ENCODE results near the gene ATG101. TPM values are rescaled to one million over a fixed set of nuclear protein-coding genes. Genes with fewer than 3 reads are reported as not detected.

The ATG101 gene
- total and polyA plus RNA-seq, 9 donors = 13.6 to 48.7 (median 28.5) TPM

DNA sequence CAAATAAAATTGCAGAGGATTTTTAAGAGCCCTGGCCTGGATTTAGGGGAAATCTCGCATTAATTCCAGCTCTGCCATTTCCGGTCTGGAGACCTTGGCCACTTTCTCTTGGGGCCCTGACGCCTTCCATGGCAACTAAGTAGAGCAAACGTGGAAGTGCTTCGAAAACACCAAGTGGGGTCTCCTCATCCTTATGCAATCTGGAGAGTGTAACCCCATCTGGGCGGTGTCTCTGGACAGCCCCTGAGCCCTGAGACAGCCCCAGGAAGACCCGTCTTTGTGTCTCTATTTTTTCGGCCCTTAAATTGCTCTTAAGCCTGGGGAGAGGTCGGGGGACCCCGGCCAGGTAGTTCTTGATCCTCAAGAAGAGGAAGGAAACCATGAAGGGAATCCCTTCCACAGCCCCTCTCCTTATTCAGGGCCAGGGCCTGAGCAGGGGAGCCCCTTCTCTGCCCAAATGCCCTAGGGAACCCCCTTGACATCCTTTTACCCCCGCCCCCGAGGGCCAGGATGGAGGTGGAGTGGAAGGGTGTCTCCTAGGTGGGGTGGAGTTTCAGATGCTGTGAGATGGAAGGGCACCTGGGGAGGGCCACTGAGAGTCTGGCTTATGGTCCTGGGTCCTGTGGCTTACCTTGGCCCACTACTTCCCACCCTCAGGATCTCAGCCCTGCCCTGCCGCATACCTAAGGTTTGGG lies 36.2 kb upstream of the ATG101 start:
- H3K9me3 ChIP-seq = no peaks in the 10 kb centered on the region
- TF ChIP-seq POLR2A (IDR thresholded peaks at IDR 0.05) = no peak
- TF ChIP-seq, protein P1, sequence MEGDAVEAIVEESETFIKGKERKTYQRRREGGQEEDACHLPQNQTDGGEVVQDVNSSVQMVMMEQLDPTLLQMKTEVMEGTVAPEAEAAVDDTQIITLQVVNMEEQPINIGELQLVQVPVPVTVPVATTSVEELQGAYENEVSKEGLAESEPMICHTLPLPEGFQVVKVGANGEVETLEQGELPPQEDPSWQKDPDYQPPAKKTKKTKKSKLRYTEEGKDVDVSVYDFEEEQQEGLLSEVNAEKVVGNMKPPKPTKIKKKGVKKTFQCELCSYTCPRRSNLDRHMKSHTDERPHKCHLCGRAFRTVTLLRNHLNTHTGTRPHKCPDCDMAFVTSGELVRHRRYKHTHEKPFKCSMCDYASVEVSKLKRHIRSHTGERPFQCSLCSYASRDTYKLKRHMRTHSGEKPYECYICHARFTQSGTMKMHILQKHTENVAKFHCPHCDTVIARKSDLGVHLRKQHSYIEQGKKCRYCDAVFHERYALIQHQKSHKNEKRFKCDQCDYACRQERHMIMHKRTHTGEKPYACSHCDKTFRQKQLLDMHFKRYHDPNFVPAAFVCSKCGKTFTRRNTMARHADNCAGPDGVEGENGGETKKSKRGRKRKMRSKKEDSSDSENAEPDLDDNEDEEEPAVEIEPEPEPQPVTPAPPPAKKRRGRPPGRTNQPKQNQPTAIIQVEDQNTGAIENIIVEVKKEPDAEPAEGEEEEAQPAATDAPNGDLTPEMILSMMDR (IDR thresholded peaks at IDR 0.05) = no peak
- TF ChIP-seq EP300 (IDR thresholded peaks at IDR 0.05) = no peak
- peak in 2 of 5 donors; percentile 50 to 57 for DNase-seq
- peak overlapping the region; percentile 88 to 91 for H3K27ac ChIP-seq
- intact Hi-C loops (cut with DNase I) = loop anchor here in 1 of 4 donors (2.0 kb wide), 1 partner anchor 17 kb away; the partner anchor contains the start of gene NR4A1
- H3K4me3 ChIP-seq = peak overlapping the region; percentile 27
- WGBS, 3 donors = 67 to 75% (median 72%) methylated on average over 13 of the region's 13 CpGs
- no peaks in the 10 kb centered on the region for H3K36me3 ChIP-seq
- no peaks in the 10 kb centered on the region for H3K27me3 ChIP-seq
- peaks cover 2% of the 10 kb centered on the region for H3K4me1 ChIP-seq (ENCODE audit: insufficient read depth)

DNA sequence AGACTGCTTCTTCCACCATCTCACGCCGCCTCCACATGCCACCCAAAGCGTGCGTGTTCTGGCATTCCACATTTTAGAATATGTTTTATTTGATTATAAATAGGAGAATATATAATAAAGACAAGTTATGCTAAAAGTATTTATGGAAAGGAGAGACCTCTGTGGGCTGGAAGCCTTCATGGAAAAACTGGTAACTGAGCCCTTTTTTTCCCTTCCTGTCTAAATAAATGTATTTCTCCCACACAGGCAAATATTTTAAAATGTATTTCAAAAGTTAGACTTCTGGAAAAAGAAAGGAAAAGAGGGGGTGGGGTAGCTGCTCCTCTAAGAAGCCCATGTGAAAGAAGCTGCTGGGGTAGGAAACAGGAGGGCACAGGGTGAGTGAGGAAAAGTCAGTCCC lies 34.6 kb upstream of the ATG101 start:
- intact Hi-C loops (cut with DNase I) = loop anchor here in 1 of 4 donors (5.0 kb wide), 1 partner anchor 1008 kb away; the partner anchor contains the start of gene SLC11A2
- DNase-seq = no peak
- TF ChIP-seq, protein P1 (IDR thresholded peaks at IDR 0.05) = no peak
- TF ChIP-seq EP300 (IDR thresholded peaks at IDR 0.05) (no peak), POLR2A (IDR thresholded peaks at IDR 0.05) (no peak)
- Histone ChIP-seq H3K36me3 (no peaks in the 10 kb centered on the region), H3K27ac (no peak overlapping the region), H3K4me1 (ENCODE audit: insufficient read depth) (peaks cover 2% of the 10 kb centered on the region), H3K9me3 (no peaks in the 10 kb centered on the region), H3K4me3 (no peak overlapping the region), H3K27me3 (no peaks in the 10 kb centered on the region)
- WGBS, 3 donors = 67 to 77% (median 69%) methylated on average over 4 of the region's 4 CpGs

DNA sequence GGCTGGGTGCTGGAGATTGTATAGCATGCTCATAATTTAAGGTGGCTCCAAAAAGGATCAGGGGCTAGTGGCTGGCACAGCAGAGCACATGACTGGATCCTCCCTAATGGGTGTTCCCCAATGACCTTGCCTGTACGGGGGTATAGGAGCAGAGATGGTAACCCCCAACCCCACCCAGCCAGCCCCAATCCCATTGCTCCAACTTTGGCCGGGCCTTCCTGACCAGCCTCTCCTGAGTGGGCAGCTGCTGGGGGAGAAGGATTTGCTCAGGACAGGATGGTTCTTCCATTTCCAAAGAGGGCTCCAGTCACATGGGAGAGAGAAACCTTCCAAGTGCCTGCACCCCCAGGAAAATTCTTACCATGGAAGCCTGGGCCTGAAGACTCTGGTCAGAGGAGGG lies 33.9 kb upstream of the ATG101 start:
- DNase-seq = peak in 2 of 5 donors; percentile 40 to 46
- no peak overlapping the region for H3K4me3 ChIP-seq
- TF ChIP-seq, protein P1 (IDR thresholded peaks at IDR 0.05) = no peak
- TF ChIP-seq POLR2A (IDR thresholded peaks at IDR 0.05) = peak; percentile 9
- TF ChIP-seq EP300 (IDR thresholded peaks at IDR 0.05) = no peak
- no peaks in the 10 kb centered on the region for H3K9me3 ChIP-seq
- H3K4me1 ChIP-seq (ENCODE audit: insufficient read depth) = peaks cover 2% of the 10 kb centered on the region
- WGBS, 3 donors = 50 to 75% (median 64%) methylated on average over 2 of the region's 2 CpGs
- no peaks in the 10 kb centered on the region for H3K27me3 ChIP-seq
- peak overlapping the region; percentile 69 to 94 for H3K27ac ChIP-seq
- H3K36me3 ChIP-seq = no peaks in the 10 kb centered on the region
- intact Hi-C loops (cut with DNase I) = loop anchor here in 1 of 4 donors (5.0 kb wide), 1 partner anchor 1009 kb away; the partner anchor contains the start of gene SLC11A2

DNA sequence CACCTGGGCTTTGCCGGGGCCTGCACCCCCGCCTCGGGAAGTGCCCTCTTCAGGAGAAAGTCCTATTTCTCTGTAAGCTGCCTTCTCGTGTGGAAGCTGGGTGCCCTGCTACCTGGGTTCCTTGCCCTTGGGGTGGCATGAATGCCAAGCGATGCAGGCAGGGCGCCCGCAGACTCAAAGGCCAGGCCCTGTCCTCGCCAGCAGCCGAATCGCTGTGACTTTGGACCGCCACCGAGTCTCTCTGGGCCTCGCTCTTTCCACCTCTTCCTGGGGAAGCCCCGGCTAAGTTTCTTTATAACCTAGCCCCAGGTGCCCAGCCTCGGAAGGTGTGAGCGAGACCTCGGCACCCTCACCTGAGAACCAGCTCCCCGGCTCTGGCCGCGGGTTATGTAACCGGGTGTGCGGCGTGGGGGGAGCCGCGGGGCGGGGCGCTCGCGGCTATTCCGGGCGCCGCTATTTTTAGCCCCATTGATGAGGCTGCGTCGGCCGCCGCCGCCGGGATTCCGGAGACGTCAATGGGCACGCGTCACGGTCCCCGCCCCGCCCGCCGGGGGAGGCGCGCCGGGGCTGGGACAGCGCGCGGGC lies 33.1 kb upstream of the ATG101 start:
- Histone ChIP-seq H3K27me3 (no peaks in the 10 kb centered on the region), H3K4me3 (peak overlapping the region; percentile 73), H3K9me3 (no peaks in the 10 kb centered on the region), H3K36me3 (no peaks in the 10 kb centered on the region), H3K27ac (peak overlapping the region; percentile 69 to 94), H3K4me1 (ENCODE audit: insufficient read depth) (peaks cover 2% of the 10 kb centered on the region)
- TF ChIP-seq, protein P1 (IDR thresholded peaks at IDR 0.05) = no peak
- TF ChIP-seq POLR2A (IDR thresholded peaks at IDR 0.05) (peak; percentile 72), EP300 (IDR thresholded peaks at IDR 0.05) (peak; percentile 95)
- intact Hi-C loops (cut with DNase I) = loop anchor here in 1 of 4 donors (5.0 kb wide), 1 partner anchor 1009 kb away; the partner anchor contains the start of gene SLC11A2
- 11 to 40% (median 13%) methylated on average over 18 to 53 of the region's 53 CpGs for WGBS, 3 donors
- peak; percentile 93 to 96 (median 95) for DNase-seq
